Inflammatory macrophage treated with lipopolysaccharide for 4 hours (primary cell): ENCODE results near the gene SNAP25.

Experiments used
- DNase-seq: peaks from one replicate; pipeline ENCODE4 v3.0.0-alpha.2; 2020

The SNAP25 gene

DNA sequence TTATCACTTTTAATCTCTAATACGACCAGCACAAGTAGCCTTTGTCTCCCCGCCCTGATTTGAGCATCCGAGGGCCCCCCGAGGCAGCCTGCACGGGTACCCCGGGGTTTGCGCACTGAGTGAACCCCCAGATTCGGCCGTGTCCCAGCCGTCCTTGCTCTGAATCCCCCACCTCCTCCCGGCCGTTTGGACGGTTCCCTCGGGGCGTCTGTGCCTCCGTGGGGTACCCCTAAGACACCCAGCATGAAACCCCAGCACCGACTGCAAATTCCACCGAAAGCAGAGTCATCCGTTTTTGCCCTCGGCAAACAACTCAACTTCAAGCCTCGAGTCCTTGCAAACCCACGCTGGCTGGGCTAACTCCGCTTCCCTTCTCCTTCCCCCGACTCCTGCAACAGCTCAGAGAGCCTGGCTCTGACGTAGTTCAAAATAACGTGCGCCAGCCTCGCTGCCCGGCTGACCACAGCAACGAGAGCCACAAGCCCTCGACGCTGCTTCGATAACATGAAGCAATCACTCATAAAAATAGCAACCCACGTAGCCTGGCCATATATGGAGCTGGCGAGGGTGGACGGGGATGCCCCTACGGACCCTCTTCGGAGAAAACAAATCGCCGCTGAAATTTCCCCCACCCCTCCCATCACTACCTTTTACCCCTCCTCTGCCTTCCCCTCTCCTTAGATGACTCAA is 764 bp upstream of the SNAP25 start:
- peak; percentile 45 for DNase-seq

DNA sequence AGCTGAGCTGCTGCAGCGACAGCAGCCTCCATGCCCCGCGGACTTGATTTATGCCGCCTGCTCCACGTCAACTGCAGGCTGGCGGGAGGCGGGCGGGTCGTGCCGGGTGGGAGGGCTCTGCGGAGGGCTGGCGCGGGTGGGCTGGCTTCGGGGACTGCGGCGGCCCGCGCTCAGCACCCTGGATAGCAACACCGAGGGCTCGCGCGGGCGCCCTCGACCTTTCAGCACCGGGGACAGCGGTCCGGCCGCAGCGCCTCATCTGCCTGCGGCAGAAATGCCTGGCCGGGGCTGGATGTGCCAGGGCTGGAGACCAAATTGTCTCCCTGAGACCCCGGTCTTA is 792 bp downstream of the SNAP25 start:
- DNase-seq, result peak; percentile 55

DNA sequence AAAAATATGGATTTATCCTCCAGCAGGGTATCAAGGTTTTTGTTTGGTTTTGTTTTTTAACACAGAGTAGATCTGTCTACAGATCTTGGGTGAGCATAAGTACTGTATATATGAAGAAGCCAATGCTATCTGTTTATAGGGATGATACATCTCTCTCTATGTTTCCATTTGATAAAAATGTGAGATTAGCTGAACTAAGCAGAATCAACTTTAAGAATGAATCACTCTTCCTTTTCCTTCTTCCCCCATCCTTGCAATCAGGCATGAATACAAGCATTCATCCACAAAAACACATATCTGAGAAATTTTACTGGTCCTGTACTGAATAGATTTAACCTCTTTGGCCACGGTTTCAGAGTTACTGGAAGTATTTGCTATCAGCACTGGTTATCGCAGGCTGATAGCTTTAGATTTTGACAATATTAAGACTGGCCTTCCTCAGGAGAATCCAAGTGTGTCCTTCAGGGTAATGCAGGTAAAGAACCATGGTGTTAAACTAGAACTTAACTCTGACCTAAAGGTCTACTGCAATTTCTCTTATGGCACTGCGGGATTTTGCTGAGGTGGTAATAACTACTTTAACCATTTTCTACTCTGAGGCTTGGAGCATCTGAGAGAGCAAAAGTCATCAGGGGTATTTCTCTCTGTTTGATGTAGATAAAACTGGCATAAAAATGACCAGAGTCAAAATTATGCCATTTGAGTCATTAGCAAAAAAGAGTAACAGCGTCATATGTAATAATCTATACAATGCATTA is 1.5 kb downstream of the SNAP25 start:
- no peak for DNase-seq

DNA sequence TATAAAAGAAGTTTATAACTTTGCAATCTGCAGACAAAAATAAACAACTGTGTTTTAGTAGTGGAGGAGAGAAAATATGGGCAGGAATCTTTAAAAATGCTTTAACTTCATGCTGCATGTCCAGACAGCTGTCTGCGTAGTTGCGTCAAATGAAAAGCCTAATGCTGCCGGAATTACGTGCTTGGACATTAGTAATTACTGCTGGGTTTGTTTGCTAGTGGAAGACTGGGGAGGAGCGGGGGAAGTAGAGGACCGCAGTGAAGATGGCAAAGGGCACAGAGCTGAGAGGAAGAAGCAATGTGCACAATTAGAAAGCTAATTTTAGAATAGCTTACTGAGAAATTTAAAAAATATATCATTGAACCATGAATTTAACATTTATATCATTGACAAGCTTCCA is 2.4 kb downstream of the SNAP25 start:
- no peak for DNase-seq

DNA sequence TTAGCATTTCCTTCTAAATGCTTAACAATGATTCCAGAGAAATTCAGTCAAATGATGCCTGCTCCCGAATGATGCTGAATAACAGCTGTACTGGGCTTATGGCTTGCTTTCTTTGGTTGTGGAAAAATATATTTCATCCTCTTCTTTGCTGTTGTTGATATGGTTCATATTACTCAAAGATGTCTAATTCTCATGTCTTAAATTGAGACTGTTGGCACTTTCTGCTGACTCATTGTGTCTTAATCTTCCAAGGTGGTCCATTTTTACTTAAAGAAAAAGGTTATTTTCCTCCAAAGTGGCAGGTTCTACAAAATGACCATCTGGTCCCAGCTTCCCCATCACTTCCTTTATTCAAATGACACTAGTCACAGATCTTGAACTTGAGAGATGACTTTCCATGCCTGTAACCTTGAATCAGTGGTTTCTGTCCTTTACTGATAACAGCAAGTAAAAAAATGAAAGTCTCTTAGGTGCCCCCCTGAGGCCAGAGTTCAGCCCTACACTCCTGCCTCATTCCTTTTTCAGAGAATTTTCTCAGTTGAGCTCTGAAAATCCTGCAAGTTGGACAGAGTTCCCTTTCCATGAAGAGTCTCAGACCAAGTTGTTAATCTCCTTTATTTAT is 6.9 kb downstream of the SNAP25 start:
- no peak for DNase-seq

DNA sequence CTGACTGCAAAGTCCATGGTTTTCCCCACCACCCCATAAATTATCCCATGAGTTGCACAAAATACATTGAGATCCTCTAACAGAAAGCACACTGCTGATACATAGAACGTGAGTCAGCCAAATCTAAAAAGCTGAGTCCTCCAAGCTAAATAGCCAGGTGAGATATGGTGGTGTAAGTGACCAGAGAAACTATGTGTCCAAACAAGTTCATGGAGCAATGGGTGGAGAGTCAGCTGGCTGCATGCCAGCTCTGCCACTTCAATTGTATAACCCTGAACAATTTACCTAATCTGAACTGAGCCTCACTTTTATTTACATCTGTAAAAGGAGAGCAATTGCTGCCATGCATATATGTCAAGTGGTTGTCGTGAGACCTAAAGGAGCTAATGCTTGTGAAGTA is 9.7 kb downstream of the SNAP25 start:
- no peak for DNase-seq

DNA sequence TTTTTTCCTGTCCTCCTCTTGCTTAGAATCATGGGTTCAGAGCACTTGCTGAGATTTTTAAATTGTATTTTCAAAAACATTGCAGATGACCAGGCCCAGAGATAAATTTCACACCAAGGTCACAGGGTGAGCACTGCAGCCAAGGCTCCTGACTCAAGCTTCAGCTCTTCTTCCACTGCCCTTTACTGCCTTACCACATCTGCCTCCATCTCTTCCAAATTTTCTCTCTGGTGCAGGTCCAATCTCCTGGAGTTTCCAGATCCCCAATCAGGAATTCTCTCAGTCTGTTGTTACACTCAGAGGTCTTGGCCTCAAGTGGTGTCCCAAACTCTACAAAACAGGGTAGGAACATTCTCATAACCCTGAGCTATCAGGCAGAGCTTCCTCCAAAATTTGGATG is 12.7 kb downstream of the SNAP25 start:
- no peak for DNase-seq

DNA sequence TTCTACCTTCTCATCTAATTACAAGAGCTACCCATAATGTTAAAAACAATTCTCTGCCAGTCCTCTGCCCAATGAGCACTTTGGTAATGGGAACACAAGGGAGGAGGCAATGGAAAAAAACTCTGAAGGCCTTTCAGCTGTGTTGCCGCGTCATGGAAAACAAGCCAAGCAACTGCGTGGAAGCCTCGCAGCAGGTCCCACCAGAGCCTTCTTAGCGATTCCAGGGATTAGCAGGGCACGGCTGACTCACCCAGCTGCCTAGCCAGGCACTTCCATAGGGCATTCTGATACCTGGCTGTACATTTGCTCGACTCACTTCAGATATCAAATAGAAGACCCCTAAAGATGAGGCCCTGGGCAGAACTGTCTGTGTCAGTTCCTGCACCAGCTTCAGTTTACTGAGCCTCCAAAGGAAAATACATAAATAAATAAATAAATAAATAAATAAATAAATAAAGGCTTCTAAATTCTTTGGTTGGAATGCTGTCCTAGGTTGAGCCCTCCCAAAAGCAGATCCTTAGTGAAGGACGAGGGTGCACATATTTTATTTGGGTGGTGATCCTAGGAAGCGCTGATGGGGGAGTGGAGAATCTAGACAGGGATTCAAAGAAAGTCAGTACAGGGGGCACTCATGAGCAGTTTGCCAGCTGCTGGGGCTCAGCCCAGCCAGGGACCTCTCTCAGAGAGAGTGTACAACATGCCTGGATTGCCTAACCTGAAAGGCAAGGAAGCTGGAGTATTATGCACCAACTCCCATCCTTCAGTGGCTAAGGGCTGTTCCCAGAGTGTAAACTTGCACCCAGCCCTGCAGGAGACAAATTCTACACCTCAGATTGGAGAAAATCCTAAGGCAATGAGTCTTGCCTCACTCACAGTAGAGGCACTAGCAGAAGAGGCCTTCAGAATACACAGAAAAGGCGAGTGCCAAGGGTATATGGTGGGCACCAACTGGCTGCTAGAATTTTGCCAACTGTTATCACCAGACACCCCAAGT is 18.2 kb downstream of the SNAP25 start:
- DNase-seq, result no peak

DNA sequence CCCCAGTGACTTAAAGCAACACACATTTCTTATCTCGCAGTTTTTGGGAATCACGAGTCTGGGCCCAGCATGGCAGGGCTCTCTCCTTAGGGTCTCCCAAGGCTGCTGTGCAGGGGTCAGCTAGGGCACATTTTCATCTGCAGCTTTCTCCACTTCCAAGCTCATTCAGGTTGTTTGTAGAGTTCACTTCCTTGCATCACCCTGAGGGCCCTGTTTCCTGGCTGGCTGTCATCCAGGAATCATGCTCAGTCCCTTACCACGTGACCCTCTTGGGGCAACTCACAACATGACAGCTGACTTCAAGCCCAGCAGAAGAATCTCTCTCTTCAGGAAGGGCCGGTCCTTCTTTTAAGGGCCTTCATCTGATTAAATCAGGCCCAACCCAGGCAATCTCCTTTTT is 21.3 kb downstream of the SNAP25 start:
- DNase-seq, result no peak

DNA sequence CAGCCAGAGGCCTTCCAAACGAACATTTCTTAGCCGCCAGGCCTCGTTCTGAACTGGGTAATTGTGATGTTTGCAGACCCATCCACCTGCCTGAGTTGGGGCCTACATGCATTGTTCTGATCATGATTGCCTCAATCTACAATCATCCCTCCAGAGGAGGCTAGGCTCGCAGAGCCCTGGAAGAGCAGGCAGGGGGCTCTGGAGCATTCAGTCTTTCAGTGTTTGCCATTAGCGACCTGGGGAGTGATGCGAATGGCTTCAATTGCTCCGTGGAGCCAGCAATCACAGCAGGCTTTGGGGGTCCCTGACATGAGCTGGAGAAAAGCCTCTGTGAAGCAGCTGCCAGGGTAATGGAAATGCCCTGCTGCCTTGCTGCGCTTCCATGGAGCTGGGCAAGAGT is 22.0 kb downstream of the SNAP25 start:
- no peak for DNase-seq

DNA sequence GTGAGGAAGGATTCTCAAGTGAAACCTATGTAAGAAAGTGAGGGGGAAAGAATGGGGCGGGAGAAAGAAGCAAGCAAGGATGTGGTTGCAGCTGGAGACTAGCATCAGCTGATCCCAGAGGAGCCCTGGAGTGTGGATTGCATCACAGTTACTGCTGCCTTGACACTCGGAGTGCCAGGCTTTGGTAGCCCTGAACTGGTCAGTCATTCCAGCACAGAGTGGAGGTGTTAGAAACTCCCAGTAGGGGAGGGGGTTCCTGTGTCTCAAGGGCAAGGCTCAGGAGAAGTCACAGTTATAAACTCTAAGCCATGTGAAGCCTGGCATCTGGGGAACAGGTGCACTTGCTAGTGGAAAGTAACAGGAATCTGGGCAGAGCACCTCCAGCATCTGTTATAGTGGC is 23.5 kb downstream of the SNAP25 start:
- no peak for DNase-seq

DNA sequence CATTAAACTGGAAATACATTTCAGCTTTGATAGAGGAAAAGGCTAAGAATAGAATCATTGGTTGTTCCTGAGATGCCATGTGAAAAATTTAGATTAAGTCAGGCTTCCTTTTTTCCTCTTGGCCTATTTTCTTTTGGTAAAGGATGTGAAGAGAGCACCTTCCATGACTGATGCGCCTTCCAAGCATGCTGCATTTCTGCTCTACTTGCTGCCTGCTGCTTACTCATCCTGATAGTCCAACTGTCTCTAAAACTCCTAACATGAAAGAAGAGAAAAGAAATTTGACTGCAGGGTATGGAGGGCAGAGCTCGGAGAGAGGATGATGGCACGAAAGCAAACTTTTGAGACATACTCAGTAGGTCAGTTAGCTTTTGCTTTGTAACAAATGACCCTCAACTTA is 28.8 kb downstream of the SNAP25 start:
- no peak for DNase-seq

DNA sequence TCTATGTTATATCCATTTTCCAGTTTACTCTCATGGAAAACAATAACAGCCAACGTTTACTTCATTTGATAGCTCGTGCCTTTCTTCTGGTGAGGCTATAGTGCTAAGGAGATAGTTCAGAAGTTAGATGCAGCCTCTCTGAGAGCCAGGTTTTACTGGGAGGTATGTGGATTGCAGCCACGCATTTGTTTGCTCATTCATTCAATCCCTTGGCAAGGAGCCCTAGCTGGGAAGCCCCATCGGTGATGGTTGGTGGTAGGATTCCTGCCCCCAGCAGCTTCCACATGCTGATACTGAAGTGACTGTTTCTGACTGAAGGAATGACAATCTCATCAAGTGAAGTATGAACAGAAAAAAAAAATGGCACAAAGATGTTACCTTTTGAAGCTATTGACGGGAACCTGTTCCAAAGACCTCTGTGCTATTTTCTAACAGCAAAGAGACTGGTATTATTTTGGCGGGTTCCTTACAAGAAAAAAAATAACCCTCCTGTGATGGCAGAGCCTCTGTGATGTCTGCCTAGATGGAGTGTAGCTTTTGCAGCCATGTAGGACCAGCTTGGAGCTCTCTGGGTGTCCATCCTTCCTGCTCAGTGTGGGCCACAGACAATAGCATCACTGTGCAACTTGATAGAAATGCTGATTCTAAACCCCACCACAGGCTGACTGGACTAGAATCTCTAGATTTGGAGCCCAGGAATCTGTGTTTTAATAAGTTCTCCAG is 30.6 kb downstream of the SNAP25 start:
- DNase-seq, result no peak

DNA sequence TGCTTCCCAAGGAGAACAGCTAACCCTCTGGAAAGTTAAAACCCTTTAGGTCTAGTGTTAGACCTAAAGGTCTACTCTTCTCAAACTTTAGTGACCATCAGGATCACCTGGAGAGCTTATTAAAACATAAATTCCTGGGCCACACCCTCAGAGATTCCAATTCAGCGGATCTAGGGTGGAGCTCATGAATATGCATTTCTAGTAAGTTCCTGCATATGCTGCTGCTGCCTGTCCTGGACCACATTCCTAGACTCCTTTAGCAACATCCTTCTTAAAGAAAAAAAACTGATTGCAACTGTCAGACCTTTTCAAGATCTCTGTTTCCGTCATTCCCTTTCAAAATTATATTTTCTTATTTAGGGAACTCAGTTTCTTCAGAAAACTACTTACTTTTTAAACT is 31.2 kb downstream of the SNAP25 start:
- no peak for DNase-seq

DNA sequence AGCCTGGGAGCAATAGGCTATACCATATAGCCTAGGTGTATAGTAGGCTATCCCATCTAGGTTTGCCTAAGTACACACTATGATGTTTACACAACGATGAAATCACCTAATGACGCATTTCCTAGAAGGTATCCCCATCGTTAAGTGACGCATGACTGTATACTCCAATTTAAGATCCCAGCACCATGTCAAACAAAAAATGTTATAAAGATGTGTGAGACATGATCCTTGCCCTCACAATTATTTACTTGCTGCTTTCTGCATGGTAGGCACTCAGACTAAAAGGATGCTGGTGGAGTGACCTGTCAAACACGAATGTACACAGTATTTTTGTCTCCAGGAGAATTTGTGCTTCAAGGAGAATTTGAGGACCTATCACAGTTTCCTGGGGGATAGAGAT is 32.3 kb downstream of the SNAP25 start:
- no peak for DNase-seq

DNA sequence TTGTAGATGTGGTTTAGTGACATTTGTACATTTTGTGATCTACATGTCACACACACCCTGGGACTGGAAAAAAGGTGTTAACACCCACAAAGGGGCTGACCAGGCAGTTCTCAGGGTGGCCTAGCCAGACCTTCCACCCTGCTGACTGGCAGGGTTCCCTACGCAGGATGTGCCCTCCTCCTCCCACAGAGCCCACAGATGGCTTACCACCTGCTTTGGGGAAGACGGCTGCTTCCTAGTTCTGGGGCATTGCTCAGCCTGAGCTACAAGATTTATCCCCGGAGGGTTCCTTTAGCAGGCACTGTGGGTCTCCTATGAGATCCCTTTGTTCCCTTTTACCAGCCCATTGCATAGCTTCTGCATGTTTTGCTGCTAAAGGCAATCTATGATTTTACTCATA is 35.1 kb downstream of the SNAP25 start:
- no peak for DNase-seq

DNA sequence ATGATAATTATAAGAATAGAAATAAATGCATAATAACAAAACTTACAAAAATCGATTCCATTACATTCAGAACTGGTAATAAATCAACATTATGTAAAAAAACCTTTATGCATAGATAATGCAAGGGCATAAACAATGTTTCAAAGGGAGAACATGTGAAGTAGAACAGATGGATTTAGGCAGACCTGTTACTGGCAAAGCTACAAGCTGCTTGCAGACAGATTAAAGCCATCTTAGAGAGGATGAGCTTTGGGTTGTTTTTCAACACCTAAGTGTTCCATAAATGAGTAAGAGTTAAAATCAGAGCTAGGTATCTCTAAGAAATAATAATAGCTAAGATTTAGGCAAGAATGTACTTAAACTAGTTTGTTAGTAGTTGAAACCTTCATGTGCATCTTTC is 37.2 kb downstream of the SNAP25 start:
- no peak for DNase-seq

DNA sequence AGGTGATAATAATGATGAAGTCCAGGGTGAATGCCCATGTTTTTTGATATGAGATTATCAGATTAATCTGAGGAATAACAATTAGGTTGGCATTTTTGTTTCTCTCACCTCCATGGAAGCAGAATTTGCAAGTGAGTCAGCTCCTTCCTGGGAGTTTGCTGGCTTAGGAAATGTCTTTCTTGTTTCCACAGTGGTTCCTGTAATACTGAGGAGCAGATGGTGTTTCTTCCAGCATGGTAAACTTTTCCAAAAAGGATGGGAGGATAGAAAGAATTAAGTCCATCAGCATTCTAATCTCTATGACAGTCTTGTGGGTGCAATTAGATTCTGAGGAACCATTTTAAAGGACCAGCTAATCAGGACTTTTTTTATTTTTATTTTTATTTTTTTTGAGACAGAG is 40.5 kb downstream of the SNAP25 start:
- no peak for DNase-seq

DNA sequence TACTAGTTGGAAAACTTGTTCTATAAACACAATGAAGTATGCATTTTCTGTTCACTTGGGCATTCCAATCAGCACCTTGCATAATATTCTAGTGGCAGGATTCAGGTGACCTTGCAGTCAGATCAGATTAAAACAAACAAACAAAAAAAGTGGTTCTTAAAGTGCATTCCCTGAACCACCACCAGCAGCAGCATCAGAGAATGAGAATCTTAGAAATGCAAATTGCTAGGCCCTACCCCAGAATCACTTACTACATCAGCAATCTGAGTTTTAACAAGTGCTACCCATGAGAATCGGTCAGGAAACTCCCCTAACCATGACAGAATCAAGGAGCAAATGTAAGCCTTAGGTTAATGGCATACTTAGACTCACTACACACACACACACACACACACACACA is 41.7 kb downstream of the SNAP25 start:
- DNase-seq, result no peak

DNA sequence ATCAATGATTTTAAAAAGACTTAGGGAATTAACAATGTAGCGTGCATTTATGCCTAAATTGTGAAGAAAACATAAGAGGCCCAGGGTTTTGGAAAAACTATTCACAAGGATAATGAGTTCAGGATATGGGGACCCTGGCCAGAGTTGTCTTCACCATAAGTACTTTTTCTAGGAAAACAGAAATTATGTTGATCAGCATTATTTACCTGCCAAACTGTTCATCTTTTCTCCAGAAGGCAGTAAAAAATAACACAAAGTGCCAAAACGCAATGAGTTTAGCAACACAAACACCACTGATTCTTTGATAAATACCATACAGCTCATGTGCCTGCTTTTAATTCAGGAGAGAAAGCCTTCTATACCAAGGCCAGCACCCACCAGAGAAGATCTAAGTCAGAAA is 43.1 kb downstream of the SNAP25 start:
- no peak for DNase-seq

DNA sequence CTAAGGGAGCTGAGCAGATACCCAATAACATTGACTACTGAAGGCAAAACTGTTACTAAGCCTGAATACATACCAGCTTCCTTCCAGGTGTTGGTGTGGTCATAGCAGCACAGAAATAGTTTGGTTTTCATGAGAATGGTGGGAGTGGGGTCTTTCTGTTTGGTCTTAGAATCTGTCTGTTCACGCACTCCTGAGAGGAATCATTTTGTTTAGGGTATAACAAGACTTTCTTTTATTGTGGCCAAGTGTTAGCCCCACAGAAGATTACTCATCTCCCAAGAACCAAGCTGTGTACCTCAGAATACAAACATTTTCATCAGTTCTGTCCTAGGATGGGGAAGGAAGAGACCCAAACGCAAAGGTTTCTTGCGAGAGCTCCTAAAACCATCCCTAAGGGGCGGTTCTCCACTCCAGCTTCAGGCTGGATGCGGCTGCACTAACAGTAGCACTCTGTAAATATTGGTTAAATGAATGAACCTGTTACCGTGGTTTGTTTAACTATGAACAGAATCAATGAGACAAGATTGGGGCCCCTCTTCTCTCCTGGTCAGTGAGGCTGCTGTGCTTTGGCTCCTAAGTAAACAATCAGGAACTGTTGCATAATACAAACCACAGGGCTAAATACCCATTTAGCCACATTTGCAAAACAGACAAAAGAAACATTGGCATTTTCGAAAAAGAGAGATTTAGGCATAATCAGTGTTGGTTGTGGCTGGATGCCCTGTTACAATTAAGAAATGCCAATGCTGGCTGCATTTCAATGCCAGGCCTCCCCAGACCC is 44.9 kb downstream of the SNAP25 start:
- DNase-seq, result no peak

DNA sequence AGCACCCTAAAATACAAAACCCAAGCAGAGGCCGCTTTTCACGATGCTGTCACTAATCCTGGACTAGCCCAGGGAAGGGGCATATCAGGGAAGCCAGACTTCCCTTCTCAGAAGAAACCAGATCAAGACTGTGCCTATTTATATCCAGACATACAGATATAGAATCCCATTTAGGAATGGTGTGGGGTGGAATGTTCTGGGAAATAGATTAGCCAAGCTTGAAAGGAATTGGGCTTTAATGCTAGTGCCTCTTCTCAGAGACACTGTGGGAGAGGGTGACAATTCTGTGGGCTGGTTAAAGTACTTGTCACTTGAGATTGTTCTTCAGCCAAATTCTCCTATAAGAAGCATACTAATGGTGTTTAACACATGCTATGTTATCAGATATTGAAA is 45.5 kb downstream of the SNAP25 start:
- DNase-seq, result no peak
